ENCODE data around the gene RTL10.
A peak's percentile ranks its signal among the peaks of the same experiment; 100 is the strongest.

The RTL10 gene

GRCh38 chr22:19862619-19863246 is 8.1 kb upstream of the RTL10 start:
- no peak overlapping the region for H3K4me3 ChIP-seq (ENCODE audit: low read depth, low read length)
- DNase-seq (ENCODE audit: low read depth): no peak
- in situ Hi-C loops (cut with HindIII; ENCODE audit: low sequenced_read_pairs): no loop called here
- TF ChIP-seq, protein P1, sequence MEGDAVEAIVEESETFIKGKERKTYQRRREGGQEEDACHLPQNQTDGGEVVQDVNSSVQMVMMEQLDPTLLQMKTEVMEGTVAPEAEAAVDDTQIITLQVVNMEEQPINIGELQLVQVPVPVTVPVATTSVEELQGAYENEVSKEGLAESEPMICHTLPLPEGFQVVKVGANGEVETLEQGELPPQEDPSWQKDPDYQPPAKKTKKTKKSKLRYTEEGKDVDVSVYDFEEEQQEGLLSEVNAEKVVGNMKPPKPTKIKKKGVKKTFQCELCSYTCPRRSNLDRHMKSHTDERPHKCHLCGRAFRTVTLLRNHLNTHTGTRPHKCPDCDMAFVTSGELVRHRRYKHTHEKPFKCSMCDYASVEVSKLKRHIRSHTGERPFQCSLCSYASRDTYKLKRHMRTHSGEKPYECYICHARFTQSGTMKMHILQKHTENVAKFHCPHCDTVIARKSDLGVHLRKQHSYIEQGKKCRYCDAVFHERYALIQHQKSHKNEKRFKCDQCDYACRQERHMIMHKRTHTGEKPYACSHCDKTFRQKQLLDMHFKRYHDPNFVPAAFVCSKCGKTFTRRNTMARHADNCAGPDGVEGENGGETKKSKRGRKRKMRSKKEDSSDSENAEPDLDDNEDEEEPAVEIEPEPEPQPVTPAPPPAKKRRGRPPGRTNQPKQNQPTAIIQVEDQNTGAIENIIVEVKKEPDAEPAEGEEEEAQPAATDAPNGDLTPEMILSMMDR (IDR thresholded peaks at IDR 0.05; ENCODE audit: low read depth, low read length, missing control alignments): no peak

DNA sequence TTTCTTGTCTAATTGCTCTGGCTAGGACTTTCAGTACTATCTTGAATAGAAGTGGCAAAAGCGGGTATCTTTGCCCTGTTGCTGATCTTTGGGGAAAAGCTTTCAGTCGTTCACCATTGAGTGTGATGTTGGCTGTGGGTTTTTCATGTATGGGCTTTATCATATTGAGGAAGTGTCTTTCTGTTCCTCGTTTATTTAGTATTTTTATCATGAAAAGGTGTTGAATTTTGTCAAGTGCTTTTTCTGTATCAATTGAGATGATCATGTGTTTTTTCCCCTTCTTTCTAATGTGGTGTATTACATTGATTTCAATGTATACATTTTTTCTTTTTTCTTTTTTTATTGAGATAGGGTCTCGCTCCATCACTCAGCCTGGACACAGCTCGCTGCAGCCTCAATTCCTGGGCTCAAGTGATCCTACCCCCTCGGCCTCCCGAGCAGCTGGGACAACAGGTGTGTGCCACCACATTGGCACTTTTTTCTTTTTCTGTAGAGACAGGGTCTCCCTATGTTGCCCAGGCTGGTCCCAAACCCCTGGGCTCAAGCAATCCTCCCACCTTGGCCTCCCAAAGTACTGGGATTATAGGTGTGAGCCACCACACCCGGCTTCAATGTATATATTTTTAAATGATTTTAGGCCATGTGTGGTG is 5.3 kb upstream of the RTL10 start:
- in situ Hi-C loops (cut with HindIII; ENCODE audit: low sequenced_read_pairs): no loop called here
- TF ChIP-seq, protein P1 (IDR thresholded peaks at IDR 0.05; ENCODE audit: low read depth, low read length, missing control alignments): no peak

GRCh38 chr22:19857382-19857781 is 2.7 kb upstream of the RTL10 start:
- TF ChIP-seq, protein P1 (IDR thresholded peaks at IDR 0.05; ENCODE audit: low read depth, low read length, missing control alignments): no peak
- no peak for DNase-seq (ENCODE audit: low read depth)
- in situ Hi-C loops (cut with HindIII; ENCODE audit: low sequenced_read_pairs): no loop called here
- H3K4me3 ChIP-seq (ENCODE audit: low read depth, low read length): no peak overlapping the region

More for the DNA sequence above, 5.3 kb upstream of the RTL10 start:
- no peak overlapping the region for H3K4me3 ChIP-seq (ENCODE audit: low read depth, low read length)
- no peak for DNase-seq (ENCODE audit: low read depth)

DNA sequence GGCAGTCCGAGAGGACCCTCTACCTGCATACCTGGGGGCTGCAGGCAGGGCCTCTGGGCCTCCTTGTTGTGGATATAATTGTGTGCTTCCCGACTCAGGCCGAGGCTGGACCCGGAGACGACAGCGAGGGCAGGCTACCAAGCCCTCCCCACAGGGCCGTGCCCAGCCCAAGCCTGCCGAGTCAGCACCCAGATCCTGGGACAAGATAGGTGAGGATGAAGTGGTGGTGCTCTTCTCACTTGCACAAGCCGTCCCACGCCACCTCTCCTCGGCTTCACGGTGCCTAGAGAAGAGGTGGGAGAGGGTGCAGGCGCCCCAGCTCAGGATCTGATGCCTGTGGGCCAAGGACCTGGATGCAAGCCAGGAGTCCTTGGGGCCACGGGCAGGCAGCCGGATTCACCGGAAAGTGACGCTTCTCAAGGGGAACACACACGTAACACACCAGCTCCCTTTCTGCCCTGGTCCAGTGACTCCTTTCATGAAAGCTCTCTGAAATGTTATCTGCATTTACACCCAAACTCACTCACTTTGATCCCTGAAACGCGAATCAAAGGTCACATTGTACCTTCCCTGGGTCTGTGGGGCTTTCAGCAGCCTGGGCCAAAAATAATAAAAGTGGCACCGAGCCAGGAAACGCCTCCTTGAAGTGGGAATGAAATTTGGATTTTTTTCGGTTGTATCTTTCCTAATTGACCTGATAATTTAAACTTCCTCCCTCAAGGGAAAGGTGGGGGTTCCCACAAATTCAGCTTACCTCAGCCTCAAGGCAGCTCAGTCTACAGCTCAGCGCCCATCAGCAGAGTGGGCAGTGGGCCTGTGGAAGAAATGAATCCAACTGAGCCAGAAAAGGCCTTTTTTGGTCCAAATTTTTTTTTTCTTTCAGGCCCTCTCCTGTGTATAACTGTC is 1.1 kb upstream of the RTL10 start:
- no peak for DNase-seq (ENCODE audit: low read depth)
- TF ChIP-seq, protein P1 (IDR thresholded peaks at IDR 0.05; ENCODE audit: low read depth, low read length, missing control alignments): no peak
- H3K4me3 ChIP-seq (ENCODE audit: low read depth, low read length): peak overlapping the region; percentile 91
- in situ Hi-C loops (cut with HindIII; ENCODE audit: low sequenced_read_pairs): no loop called here

DNA sequence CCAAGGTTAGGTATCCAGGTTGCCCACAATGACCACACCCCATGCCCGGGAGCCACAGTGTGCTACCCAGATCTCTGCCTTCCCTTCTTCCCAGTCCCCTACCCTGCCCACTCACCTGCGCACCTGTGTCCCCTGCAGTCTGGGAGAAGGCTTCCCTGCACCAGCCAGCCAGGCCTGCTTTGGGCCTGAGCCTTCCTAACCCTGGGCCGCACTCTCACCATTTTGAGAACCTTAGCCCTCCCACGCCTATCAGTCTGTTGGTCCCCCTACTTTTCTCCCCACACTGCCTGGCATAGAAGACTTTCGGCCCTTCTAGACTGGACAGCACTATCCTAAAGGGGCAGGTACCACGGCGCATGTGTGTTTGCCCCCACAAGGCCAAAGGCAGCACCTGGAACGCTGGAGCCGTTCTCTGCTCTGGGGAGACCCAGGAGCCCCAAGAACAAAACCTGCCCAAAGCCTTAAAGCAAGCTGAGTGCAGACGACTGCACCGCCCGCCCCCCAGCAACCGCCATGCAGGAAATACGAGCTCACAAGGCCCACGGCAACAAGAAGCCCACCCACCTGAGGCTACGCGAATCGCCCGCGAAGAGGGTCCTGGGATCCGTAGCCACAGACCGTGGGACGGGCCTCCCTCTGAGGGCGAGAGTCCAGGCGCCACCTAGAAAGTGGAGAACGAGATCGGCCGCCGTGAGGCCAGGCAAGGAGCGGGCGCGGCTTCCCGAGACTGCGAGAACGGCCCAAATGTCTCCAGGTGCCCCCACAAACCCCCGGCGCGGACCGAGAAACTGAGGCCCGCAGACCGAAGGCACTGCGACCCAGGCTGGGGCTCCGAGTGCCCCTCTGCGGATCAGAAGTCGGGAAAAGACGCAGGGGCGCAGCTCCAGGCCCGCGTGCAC is 546 bp downstream of the RTL10 start:
- in situ Hi-C loops (cut with HindIII; ENCODE audit: low sequenced_read_pairs): no loop called here
- no peak for DNase-seq (ENCODE audit: low read depth)
- H3K4me3 ChIP-seq (ENCODE audit: low read depth, low read length): peak overlapping the region; percentile 91
- TF ChIP-seq, protein P1 (IDR thresholded peaks at IDR 0.05; ENCODE audit: low read depth, low read length, missing control alignments): no peak

Measured in astrocyte of the cerebellum (primary cell).